B cell (primary cell): Measurements from ENCODE around the gene GSG1. TPM values are rescaled to one million over a fixed set of nuclear protein-coding genes. Genes with fewer than 3 reads are reported as not detected.

Source experiments
- ATAC-seq: fragments of 200-7000 bp; cut with Tn5 transposase; one replicate; pipeline ENCODE4 v1.10.0; 2021; ENCODE audit warnings: low read depth, mild to moderate bottlenecking, moderate number of reproducible peaks, moderate library complexity
- CTCF ChIA-PET: fragments of 350-600 bp; sonication (Branson Sonifier 250); formaldehyde crosslinking; loops from one replicate; lab custom pipeline; 2021; ENCODE audit warnings: antibody characterized with exemption, inconsistent platforms; lab: Charles Lee
- POLR2A ChIA-PET: fragments of 350-600 bp; sonication (Branson Sonifier 250); formaldehyde crosslinking; loops from one replicate; lab custom pipeline; 2021; ENCODE audit warnings: antibody characterized with exemption; lab: Charles Lee
- DNase-seq: peaks from one replicate; pipeline ENCODE4 v3.0.0; 2013
- H2AFZ ChIP-seq: 2 replicates; pipeline ENCODE4 v1.6.1; 2012; ENCODE audit warnings: mild to moderate bottlenecking, low read depth, low read length; ENCODE audit not compliant: insufficient read depth, poor library complexity, severe bottlenecking
- H3K27ac ChIP-seq, 2 donors: 1 replicate in 1 of 2; 2 replicates in 1 of 2; pipeline ENCODE4 v1.5.1; 2012 to 2013; ENCODE audit warnings: low read length in 2 of 2, mild to moderate bottlenecking in 2 of 2, moderate library complexity in 1 of 2
- H3K27me3 ChIP-seq, 4 experiments: fragments of 200-600 bp in 1 of 4; sonication (generic) in 1 of 4; replicated peaks in 1 of 4; 1 replicate in 2 of 4; 2 replicates in 2 of 4; pipeline versions ENCODE4 v1.6.1 to v1.7.0; 2013 to 2016; ENCODE audit warnings: low read length in 3 of 4, mild to moderate bottlenecking in 2 of 4, mixed read lengths in 1 of 4, moderate library complexity in 1 of 4; ENCODE audit not compliant: insufficient read depth in 4 of 4, control insufficient read depth in 3 of 4; ENCODE audit errors: control extremely low read depth in 1 of 4
- H3K36me3 ChIP-seq, 2 experiments: replicated peaks in 1 of 2; 1 replicate in 1 of 2; 2 replicates in 1 of 2; pipeline versions ENCODE4 v1.6.1 to v1.7.1; 2013; ENCODE audit warnings: low read length in 1 of 2; ENCODE audit not compliant: insufficient read depth in 2 of 2, control insufficient read depth in 1 of 2; ENCODE audit errors: control extremely low read depth in 1 of 2, extremely low read depth in 1 of 2
- H3K4me1 ChIP-seq, 2 donors: fragments of 200-600 bp in 1 of 2; sonication (generic) in 1 of 2; 1 replicate in 1 of 2; 2 replicates in 1 of 2; pipeline versions ENCODE4 v1.5.1 to v1.6.1; 2013 to 2017; ENCODE audit warnings: low read length in 2 of 2; ENCODE audit not compliant: control insufficient read depth in 2 of 2, insufficient read depth in 2 of 2
- H3K4me2 ChIP-seq: replicated peaks from 2 replicates; pipeline ENCODE3; 2012; ENCODE audit warnings: mild to moderate bottlenecking, low read depth, low read length; ENCODE audit not compliant: poor library complexity, severe bottlenecking
- H3K4me3 ChIP-seq, 5 experiments: fragments of 200-600 bp in 1 of 5; sonication (generic) in 1 of 5; 1 replicate in 3 of 5; 2 replicates in 2 of 5; pipeline versions ENCODE4 v1.5.1 to v1.7.0; 2011 to 2016; ENCODE audit warnings: low read length in 4 of 5, mild to moderate bottlenecking in 4 of 5, low read depth in 2 of 5, control low read depth in 1 of 5, moderate library complexity in 1 of 5; ENCODE audit not compliant: insufficient read depth in 1 of 5; ENCODE audit errors: control extremely low read depth in 1 of 5, extremely low read depth in 1 of 5
- H3K79me2 ChIP-seq: fragments of 200-600 bp; sonication (generic); one replicate; pipeline ENCODE4 v1.6.0; 2016; ENCODE audit warnings: low read length; ENCODE audit not compliant: control insufficient read depth, insufficient read depth
- H3K9ac ChIP-seq: fragments of 200-600 bp; sonication (generic); 2 replicates; pipeline ENCODE4 v1.6.1; 2017; ENCODE audit warnings: mild to moderate bottlenecking, low read length, moderate library complexity
- H3K9me3 ChIP-seq, 3 donors: one replicate each; pipeline versions ENCODE4 v1.6.1 to v1.7.1; 2013; ENCODE audit warnings: low read length in 2 of 3; ENCODE audit not compliant: control insufficient read depth in 2 of 3, insufficient read depth in 1 of 3; ENCODE audit errors: control extremely low read depth in 1 of 3
- H4K20me1 ChIP-seq: 2 replicates; pipeline ENCODE4 v1.6.0; 2012; ENCODE audit warnings: mild to moderate bottlenecking, low read length; ENCODE audit not compliant: insufficient read depth, control insufficient read depth, poor library complexity, severe bottlenecking
- H3K27ac Mint-ChIP-seq: one replicate; pipeline ENCODE4 v1.8.0; 2021; ENCODE audit warnings: mixed read lengths
- H3K27me3 Mint-ChIP-seq: one replicate; pipeline ENCODE4 v1.8.0; 2021; ENCODE audit warnings: mixed read lengths
- H3K4me1 Mint-ChIP-seq: one replicate; pipeline ENCODE4 v1.8.0; 2021; ENCODE audit warnings: mixed read lengths
- H3K4me3 Mint-ChIP-seq: one replicate; pipeline ENCODE4 v1.8.0; 2021; ENCODE audit warnings: mixed read lengths
- H3K9me3 Mint-ChIP-seq: one replicate; pipeline ENCODE4 v1.8.0; 2022; ENCODE audit warnings: mixed read lengths; ENCODE audit not compliant: insufficient read depth
- CTCF ChIP-seq: fragments of 200-600 bp; IDR thresholded peaks from one replicate; pipeline ENCODE4 v1.8.0; 2022; ENCODE audit warnings: antibody characterized with exemption, mild to moderate bottlenecking
- EZH2 ChIP-seq: IDR thresholded peaks from 2 replicates; pipeline ENCODE4 v1.6.1; 2012; ENCODE audit warnings: borderline replicate concordance, low read depth, mild to moderate bottlenecking, moderate library complexity, low read length; ENCODE audit not compliant: insufficient read depth, poor library complexity, severe bottlenecking
- WGBS: methylation state at CpG from one replicate; pipeline ENCODE4 v1.1.5; 2013; ENCODE audit warnings: missing lambda C conversion rate; ENCODE audit not compliant: insufficient coverage; 5-methylcytosine and 5-hydroxymethylcytosine counted together
- intact Hi-C: fragments of 100-400 bp; cut with micrococcal nuclease; formaldehyde crosslinking; loops from one replicate; pipeline ENCODE4 v1.10.0; 2022
- polyA plus RNA-seq: library from polyadenylated mRNA; depleted of rRNA; stranded (reverse); fragments of >200 nt; gene quantifications from 2 replicates; pipeline ENCODE4 v1.2.3, GENCODE V29; 2012
- total RNA-seq, 2 donors: library from RNA; stranded (reverse); fragments of 120-200 nt in 1 of 2; gene quantifications; 1 replicate in 1 of 2; 2 replicates in 1 of 2; pipeline versions ENCODE4 v1.2.3 to v1.2.4, GENCODE V29; 2013 to 2022

Gene GSG1
- total and polyA plus RNA-seq, 2 donors (not counting 1 experiment from before 2014, with no cell fraction given): not detected

- peaks cover 6 to 16% of the 10 kb centered on the region in 2 experiments for H3K36me3 ChIP-seq
- H4K20me1 ChIP-seq: no peaks in the 10 kb centered on the region
- Mint-ChIP-seq H3K4me3 (no peak overlapping the region), H3K9me3 (no peaks in the 10 kb centered on the region), H3K4me1 (no peaks in the 10 kb centered on the region), H3K27ac (no peak overlapping the region), H3K27me3 (no peaks in the 10 kb centered on the region)
- intact Hi-C loops: no loop called here
- TF ChIP-seq CTCF (no peak), EZH2 (no peak)
- H2AFZ ChIP-seq: no peak overlapping the region
- H3K79me2 ChIP-seq: no peaks in the 10 kb centered on the region
- DNase-seq: no peak
- H3K4me1 ChIP-seq: no peaks in the 10 kb centered on the region
- CTCF ChIA-PET: no interaction called here
- H3K9ac ChIP-seq: no peak overlapping the region
- no peaks in the 10 kb centered on the region for H3K9me3 ChIP-seq
- ATAC-seq: no peak
- H3K27me3 ChIP-seq: no peaks in the 10 kb centered on the region
- H3K4me2 ChIP-seq: no peak overlapping the region
- 100% methylated on average over 3 of the region's 7 CpGs for WGBS
- H3K4me3 ChIP-seq: no peak overlapping the region
- no peak overlapping the region for H3K27ac ChIP-seq
- POLR2A ChIA-PET: no interaction called here
Measured at GRCh38 chr12:13066459-13066858, 37.0 kb downstream of the GSG1 start.

GRCh38 chr12:13066014-13066413 lies 37.5 kb downstream of the GSG1 start:
- no peaks in the 10 kb centered on the region for H3K79me2 ChIP-seq
- no peak overlapping the region for H3K4me2 ChIP-seq
- no peaks in the 10 kb centered on the region for H3K9me3 ChIP-seq
- H2AFZ ChIP-seq: no peak overlapping the region
- intact Hi-C loops: no loop called here
- no peaks in the 10 kb centered on the region for H3K4me1 Mint-ChIP-seq
- ATAC-seq: no peak
- no peak overlapping the region for H3K9ac ChIP-seq
- H3K36me3 ChIP-seq: peaks cover 9 to 18% of the 10 kb centered on the region in 2 experiments
- H3K9me3 Mint-ChIP-seq: no peaks in the 10 kb centered on the region
- no peak overlapping the region for H3K4me3 ChIP-seq
- H3K27ac ChIP-seq: no peak overlapping the region
- TF ChIP-seq EZH2 (no peak), CTCF (no peak)
- no peak overlapping the region for H3K4me3 Mint-ChIP-seq
- H3K27me3 ChIP-seq: no peaks in the 10 kb centered on the region
- DNase-seq: no peak
- ChIA-PET CTCF (interaction anchor here (1.0 kb wide), 2 partner anchors 44 to 145 kb away, joined by 3 read pairs; no protein-coding TSS in a partner anchor), POLR2A (no interaction called here)
- 100% methylated on average over 2 of the region's 2 CpGs for WGBS
- H3K27me3 Mint-ChIP-seq: no peaks in the 10 kb centered on the region
- H4K20me1 ChIP-seq: no peaks in the 10 kb centered on the region
- H3K27ac Mint-ChIP-seq: no peak overlapping the region
- no peaks in the 10 kb centered on the region for H3K4me1 ChIP-seq
